K562 (cell line): ENCODE measurements around the gene NENF. TPM values are rescaled to one million over a fixed set of nuclear protein-coding genes. Genes with fewer than 3 reads are reported as not detected.

Experiments used
- ARID2 ChIP-seq: fragments of 450-650 bp; IDR thresholded peaks from 2 replicates; pipeline ENCODE4 v1.6.1; 2017; ENCODE audit warnings: antibody characterized with exemption, mild to moderate bottlenecking
- CREM ChIP-seq: IDR thresholded peaks from 2 replicates; pipeline ENCODE4 v1.6.1; 2014; ENCODE audit warnings: antibody characterized with exemption, low read depth
- GATAD2A ChIP-seq: fragments of 450-650 bp; IDR thresholded peaks from 2 replicates; pipeline ENCODE4 v1.6.1; 2017
- KDM2B ChIP-seq: fragments of 250-450 bp; sonication (Bioruptor Pico); IDR thresholded peaks from 2 replicates; pipeline ENCODE4 v1.8.0; 2021; ENCODE audit warnings: mild to moderate bottlenecking, moderate library complexity
- MAFK ChIP-seq: IDR thresholded peaks from 2 replicates; pipeline ENCODE4 v1.6.1; 2011; ENCODE audit warnings: low read length, improper control_type of control experiment
- NFATC3 ChIP-seq: fragments of 450-650 bp; IDR thresholded peaks from 2 replicates; pipeline ENCODE4 v1.6.1; 2017; ENCODE audit warnings: mild to moderate bottlenecking
- NFYB ChIP-seq: IDR thresholded peaks from 2 replicates; pipeline ENCODE4 v1.6.1; 2011; ENCODE audit warnings: mild to moderate bottlenecking, moderate library complexity; ENCODE audit not compliant: insufficient read length; ENCODE audit errors: extremely low read depth
- NR3C1 ChIP-seq: sonication (generic); formaldehyde crosslinking; IDR thresholded peaks from 2 replicates; pipeline ENCODE4 v1.8.1; 2022; ENCODE audit warnings: missing genetic modification reagents
- PHF8 ChIP-seq: fragments of 200-600 bp; sonication (generic); IDR thresholded peaks from 2 replicates; pipeline ENCODE4 v1.6.1; 2012; ENCODE audit warnings: mixed run types, mild to moderate bottlenecking, inconsistent platforms, low read length, moderate library complexity, borderline replicate concordance
- PTBP1 ChIP-seq: fragments of 200-400 bp; formaldehyde crosslinking; IDR thresholded peaks from 2 replicates; pipeline ENCODE4 v1.6.1; 2017; ENCODE audit warnings: low read depth, low read length
- SETDB1 ChIP-seq: IDR thresholded peaks from one replicate; pipeline ENCODE4 v1.6.1; 2012; ENCODE audit warnings: low read length, control low read depth, inconsistent platforms
- SRSF1 ChIP-seq: fragments of 200-400 bp; formaldehyde crosslinking; IDR thresholded peaks from 2 replicates; pipeline ENCODE4 v1.6.1; 2017; ENCODE audit warnings: mild to moderate bottlenecking, low read depth, low read length, moderate library complexity
- TFAM ChIP-seq: fragments of 250-450 bp; sonication (Bioruptor Pico); conservative IDR thresholded peaks from 2 replicates; pipeline ENCODE4 v1.5.0; 2021; ENCODE audit warnings: mild to moderate bottlenecking, moderate library complexity
- TFAP4 ChIP-seq: sonication (generic); formaldehyde crosslinking; IDR thresholded peaks from 2 replicates; pipeline ENCODE4 v1.8.0; 2022; ENCODE audit warnings: missing genetic modification reagents, mild to moderate bottlenecking, moderate library complexity, borderline replicate concordance
- THAP7 ChIP-seq: fragments of 250-450 bp; sonication (Bioruptor Pico); IDR thresholded peaks from 2 replicates; pipeline ENCODE4 v1.5.0; 2021
- TSC22D4 ChIP-seq: fragments of 450-650 bp; IDR thresholded peaks from 2 replicates; pipeline ENCODE4 v1.6.1; 2016; ENCODE audit warnings: missing genetic modification characterization, missing biosample characterization, control low read depth
- U2AF1 ChIP-seq: fragments of 200-400 bp; formaldehyde crosslinking; optimal IDR thresholded peaks from 2 replicates; pipeline ENCODE3; 2017; ENCODE audit warnings: mild to moderate bottlenecking, low read depth, low read length, moderate library complexity
- ZNF140 ChIP-seq: fragments of 250-450 bp; sonication (Bioruptor Pico); IDR thresholded peaks from 2 replicates; pipeline ENCODE4 v1.8.0; 2021; ENCODE audit warnings: moderate library complexity, mild to moderate bottlenecking, inconsistent platforms
- polyA plus RNA-seq, 8 experiments: library from polyadenylated mRNA; depleted of rRNA in 4 of 8; stranded (reverse) in 5 of 8; unstranded in 3 of 8; fragments of >200 nt; fragmentation: Nextera tagmentation in 2 of 8; fragmentation: Illumina TruSeq in 1 of 8; extraction: Ambion mirVana in 2 of 8; extraction: Trizol in 1 of 8; gene quantifications; 2 replicates each; pipeline versions ENCODE4 v1.2.1 to v1.2.3, GENCODE V29; 2011 to 2014; ENCODE audit warnings: inconsistent platforms in 1 of 8, missing spikeins in 1 of 8
- total RNA-seq, 7 experiments: library from RNA; depleted of rRNA in 6 of 7; stranded (reverse); fragments of >200 nt in 6 of 7; fragmentation: Illumina TruSeq in 2 of 7; extraction: Trizol in 2 of 7; gene quantifications; 2 replicates each; pipeline versions ENCODE4 v1.2.1 to v1.2.3, GENCODE V29; 2011 to 2021; ENCODE audit warnings: low replicate concordance in 1 of 7
- TF ChIP-seq, protein P1 (sequence below), 2 experiments: fragments of 450-650 bp in 1 of 2; sonication (generic) in 1 of 2; formaldehyde crosslinking in 1 of 2; IDR thresholded peaks; 2 replicates each; pipeline versions ENCODE4 v1.7.1 to v1.9.0; 2016 to 2022; ENCODE audit warnings: inconsistent platforms in 1 of 2, mild to moderate bottlenecking in 1 of 2, missing genetic modification reagents in 1 of 2

Gene NENF
- total and polyA plus RNA-seq, 9 of the 15 experiments (the other 6 are each of a cell fraction or from before 2014, with no cell fraction given) = 6.1 to 100 (median 72.8) TPM

DNA sequence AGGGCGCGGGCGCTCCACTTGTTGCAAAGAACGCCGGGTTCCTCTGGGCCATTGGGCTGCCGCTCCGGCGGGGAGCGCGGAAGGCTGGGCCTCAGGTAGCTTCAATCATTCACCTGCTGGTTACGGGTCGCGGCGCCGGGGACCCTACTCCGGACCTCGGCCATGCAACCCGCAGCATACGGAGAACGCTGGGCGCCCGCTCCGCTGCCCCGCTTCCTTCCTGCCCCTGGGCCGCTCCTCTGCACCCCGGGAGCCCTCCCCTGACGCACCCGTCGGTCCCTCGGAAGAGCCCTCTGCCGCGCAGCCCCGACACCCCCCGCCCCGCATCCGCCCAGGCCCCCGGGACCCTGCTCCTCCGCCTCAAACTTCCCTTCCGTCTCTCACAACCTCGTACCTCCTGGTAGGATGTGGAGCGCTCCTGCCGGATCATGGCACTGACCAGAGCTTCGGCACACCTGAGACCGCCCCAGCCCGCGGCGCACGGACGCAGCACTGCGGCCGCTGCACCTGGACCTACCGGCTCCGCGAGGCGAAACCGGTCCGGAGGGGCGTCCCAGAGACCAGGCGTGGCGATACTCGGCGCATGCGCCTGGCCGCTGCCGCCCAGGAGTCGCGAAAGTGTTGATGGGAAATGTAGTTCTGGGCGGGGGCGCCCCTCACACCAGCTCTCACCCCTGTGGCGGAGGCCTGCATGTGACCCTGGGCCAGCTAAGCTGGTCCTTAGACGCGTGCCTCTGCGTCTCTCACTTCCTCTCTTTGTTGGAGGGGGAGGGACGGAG is 18.2 kb upstream of the NENF start, which contains the start of gene PACC1 (continued):
- TF ChIP-seq NFYB (no peak), TFAM (CRISPR knock-in tag) (no peak), SRSF1 (no peak), TSC22D4 (tag) (no peak), SETDB1 (no peak), PTBP1 (no peak), ARID2 (no peak), U2AF1 (no peak), NR3C1 (no peak), KDM2B (CRISPR knock-in tag) (peak; percentile 72), THAP7 (CRISPR knock-in tag) (no peak), MAFK (no peak), PHF8 (peak; percentile 76; the same call in 1 of the 2 replicates), ZNF140 (CRISPR knock-in tag) (no peak), NFATC3 (no peak), TFAP4 (CRISPR knock-in tag) (peak; percentile 80), GATAD2A (no peak), CREM (peak; percentile 86)
- TF ChIP-seq, protein P1, sequence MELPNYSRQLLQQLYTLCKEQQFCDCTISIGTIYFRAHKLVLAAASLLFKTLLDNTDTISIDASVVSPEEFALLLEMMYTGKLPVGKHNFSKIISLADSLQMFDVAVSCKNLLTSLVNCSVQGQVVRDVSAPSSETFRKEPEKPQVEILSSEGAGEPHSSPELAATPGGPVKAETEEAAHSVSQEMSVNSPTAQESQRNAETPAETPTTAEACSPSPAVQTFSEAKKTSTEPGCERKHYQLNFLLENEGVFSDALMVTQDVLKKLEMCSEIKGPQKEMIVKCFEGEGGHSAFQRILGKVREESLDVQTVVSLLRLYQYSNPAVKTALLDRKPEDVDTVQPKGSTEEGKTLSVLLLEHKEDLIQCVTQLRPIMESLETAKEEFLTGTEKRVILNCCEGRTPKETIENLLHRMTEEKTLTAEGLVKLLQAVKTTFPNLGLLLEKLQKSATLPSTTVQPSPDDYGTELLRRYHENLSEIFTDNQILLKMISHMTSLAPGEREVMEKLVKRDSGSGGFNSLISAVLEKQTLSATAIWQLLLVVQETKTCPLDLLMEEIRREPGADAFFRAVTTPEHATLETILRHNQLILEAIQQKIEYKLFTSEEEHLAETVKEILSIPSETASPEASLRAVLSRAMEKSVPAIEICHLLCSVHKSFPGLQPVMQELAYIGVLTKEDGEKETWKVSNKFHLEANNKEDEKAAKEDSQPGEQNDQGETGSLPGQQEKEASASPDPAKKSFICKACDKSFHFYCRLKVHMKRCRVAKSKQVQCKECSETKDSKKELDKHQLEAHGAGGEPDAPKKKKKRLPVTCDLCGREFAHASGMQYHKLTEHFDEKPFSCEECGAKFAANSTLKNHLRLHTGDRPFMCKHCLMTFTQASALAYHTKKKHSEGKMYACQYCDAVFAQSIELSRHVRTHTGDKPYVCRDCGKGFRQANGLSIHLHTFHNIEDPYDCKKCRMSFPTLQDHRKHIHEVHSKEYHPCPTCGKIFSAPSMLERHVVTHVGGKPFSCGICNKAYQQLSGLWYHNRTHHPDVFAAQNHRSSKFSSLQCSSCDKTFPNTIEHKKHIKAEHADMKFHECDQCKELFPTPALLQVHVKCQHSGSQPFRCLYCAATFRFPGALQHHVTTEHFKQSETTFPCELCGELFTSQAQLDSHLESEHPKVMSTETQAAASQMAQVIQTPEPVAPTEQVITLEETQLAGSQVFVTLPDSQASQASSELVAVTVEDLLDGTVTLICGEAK (IDR thresholded peaks at IDR 0.05) = peak; percentile 47; the same call in 1 of the 2 replicates
- TF ChIP-seq, protein P1 (CRISPR knock-in tag; IDR thresholded peaks at IDR 0.05) = no peak
